C4-2B (cell line): ENCODE results near the gene SLC22A6.

Experiments
- CTCF ChIP-seq: fragments of 450-650 bp; conservative IDR thresholded peaks from 2 replicates; pipeline ENCODE4 v1.5.1; 2017; ENCODE audit warnings: mild to moderate bottlenecking
- ZFX ChIP-seq: fragments of 450-650 bp; IDR thresholded peaks from 2 replicates; pipeline ENCODE4 v1.6.1; 2017

- no peak for TF ChIP-seq CTCF
- no peak for TF ChIP-seq ZFX
Measured at GRCh38 chr11:62961017-62961570, 23.7 kb downstream of the SLC22A6 start.
